ENCODE data around the gene MRPL33. TPM values are rescaled to one million over a fixed set of nuclear protein-coding genes. Genes with fewer than 3 reads are reported as not detected.
A peak's percentile ranks its signal among the peaks of the same experiment; 100 is the strongest.
"Not testable (repeated sequence)": the region's sequence is repeated elsewhere in the genome, so short reads cannot be mapped to it uniquely, and the experiment has no call there.

The MRPL33 gene
- polyA plus RNA-seq, 3 donors = 148 to 172 (median 153) TPM

DNA sequence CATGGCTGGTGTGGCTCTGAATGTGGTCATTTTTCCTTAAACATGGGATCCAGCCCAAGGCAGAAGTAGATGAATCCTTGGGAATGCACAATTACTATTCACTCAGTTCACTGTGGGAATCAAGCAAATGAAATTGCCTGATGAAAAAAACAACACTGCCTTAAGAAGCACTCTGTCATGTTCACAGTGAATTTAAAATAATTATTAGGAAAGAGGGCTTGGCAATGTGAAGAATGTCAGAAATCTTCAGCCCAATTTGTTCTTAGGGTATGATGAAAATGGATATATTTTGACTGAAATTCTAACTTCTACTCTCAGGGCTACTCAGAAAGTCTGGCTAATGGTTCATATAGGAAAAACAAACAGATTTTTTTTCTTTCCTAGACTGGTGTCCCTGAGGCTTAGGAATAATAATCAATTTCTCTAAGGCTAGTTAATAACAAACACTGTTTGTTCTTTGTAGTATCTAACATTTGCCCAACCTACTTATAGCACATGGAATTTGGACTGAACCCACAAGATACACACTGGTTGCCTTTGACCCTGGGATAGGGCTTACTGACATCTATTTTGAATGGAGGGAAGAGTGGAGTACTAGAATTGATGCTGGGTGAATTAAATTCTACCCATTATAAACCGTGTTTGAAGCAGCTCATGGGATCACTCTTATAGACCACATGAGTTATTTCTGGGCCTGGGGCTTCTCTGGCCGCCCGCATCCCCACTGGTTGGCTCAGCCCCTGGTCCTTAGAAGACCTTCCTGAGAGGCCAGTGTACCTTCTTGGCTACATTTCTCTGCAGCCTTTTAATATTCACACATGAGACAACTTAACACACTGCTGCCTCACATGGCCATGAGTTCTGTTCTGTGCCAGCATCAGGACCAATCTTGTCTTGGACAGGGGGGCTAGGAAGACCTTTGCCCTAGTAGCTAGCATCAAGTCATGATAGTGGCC lies 8.3 kb upstream of the MRPL33 start:
- DNase-seq (ENCODE audit: extremely low read depth in 1 of 11, low read depth in 9 of 11, low spot score in 4 of 11) = no peak

GRCh38 chr2:27763907-27764267 lies 7.6 kb upstream of the MRPL33 start:
- DNase-seq (ENCODE audit: extremely low read depth in 1 of 11, low read depth in 9 of 11, low spot score in 4 of 11) = no peak

DNA sequence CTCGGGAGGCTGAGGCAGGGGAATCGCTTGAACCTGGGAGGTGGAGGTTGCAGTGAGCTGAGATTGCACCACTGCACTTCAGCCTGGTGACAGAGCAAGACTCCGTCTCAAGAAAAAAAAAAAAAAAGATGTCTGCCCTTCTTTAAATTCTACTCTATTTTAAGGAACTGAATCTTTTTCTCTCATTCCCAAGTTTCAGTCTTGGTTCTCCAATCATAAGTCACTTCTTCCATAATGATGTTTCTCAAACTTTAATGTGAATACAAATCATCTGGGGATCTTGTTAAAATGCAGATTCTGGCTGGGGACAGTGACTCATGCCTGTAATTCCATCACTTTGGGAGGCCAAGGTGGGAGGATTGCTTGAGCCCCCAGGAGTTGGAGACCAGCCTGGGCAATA lies 7.0 kb upstream of the MRPL33 start:
- DNase-seq (ENCODE audit: extremely low read depth in 1 of 11, low read depth in 9 of 11, low spot score in 4 of 11) = not testable (repeated sequence)

- DNase-seq (ENCODE audit: extremely low read depth in 1 of 11, low read depth in 9 of 11, low spot score in 4 of 11) = peak in 9 of 11 donors; percentile 71 to 91 (median 83)
Measured at GRCh38 chr2:27765621-27766286, 5.8 kb upstream of the MRPL33 start.

GRCh38 chr2:27766287-27766661 lies 5.2 kb upstream of the MRPL33 start:
- no peak for DNase-seq (ENCODE audit: extremely low read depth in 1 of 11, low read depth in 9 of 11, low spot score in 4 of 11)

DNA sequence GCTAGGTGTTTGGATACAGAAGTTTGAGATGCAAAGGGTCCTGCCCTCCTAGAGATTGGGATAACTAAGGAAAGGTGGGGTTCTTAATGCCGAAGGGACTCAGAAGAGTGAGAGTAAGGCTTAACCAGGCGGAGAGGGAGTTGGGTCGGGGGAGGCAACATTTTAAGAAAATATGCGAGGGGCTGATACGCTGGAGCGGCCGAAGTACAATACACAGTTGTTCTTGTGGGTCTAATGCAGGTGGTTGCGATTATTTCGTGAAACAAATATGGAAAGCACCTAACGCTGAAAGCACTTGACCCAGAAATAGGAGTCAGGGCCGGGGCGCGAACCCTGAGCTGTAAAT lies 344 bp upstream of the MRPL33 start:
- no peak for DNase-seq (ENCODE audit: extremely low read depth in 1 of 11, low read depth in 9 of 11, low spot score in 4 of 11)

GRCh38 chr2:27772804-27773203 lies 1.3 kb downstream of the MRPL33 start:
- DNase-seq (ENCODE audit: extremely low read depth in 1 of 11, low read depth in 9 of 11, low spot score in 4 of 11) = no peak

DNA sequence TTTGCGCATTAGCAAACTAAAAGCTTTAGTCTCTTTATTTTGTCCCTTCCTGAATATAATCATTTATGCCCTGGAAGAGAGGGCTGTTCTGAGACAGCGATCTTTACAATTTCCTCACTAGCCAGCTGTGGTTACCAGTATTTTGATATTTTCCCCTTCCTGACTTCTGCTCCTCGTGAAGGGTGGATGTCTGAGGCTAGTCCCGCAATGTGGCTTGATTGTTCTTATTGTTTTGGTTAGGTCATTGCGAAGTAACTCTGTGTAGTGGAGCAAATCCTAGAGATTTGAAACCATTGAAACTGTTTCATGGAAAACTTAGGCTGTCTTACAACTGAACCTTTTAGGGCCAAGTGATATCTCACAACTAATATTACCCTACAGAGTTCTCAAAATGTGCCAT lies 2.4 kb downstream of the MRPL33 start:
- no peak for DNase-seq (ENCODE audit: extremely low read depth in 1 of 11, low read depth in 9 of 11, low spot score in 4 of 11)

DNA sequence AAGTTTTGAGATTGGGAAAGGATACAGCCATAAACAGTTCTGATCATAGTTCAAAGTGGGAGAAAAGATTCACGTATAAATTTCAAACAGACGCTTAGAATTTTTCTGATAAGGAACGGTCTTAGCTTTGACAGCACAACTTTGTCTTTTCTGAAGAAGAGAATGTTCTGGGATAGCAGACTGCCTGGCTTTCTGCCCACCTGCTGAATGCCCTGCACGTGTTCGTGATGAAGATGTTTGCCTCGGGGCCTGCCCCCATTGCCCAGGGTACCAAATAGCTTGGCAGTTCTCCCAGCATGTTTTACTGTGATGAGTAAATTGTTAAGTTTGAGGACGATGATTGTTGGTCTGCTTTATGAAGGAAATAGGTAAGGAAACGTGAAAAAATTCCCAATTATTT lies 4.6 kb downstream of the MRPL33 start:
- no peak for DNase-seq (ENCODE audit: extremely low read depth in 1 of 11, low read depth in 9 of 11, low spot score in 4 of 11)

GRCh38 chr2:27776696-27777095 lies 5.2 kb downstream of the MRPL33 start:
- DNase-seq (ENCODE audit: extremely low read depth in 1 of 11, low read depth in 9 of 11, low spot score in 4 of 11) = no peak

GRCh38 chr2:27779417-27780055 lies 8.0 kb downstream of the MRPL33 start:
- no peak for DNase-seq (ENCODE audit: extremely low read depth in 1 of 11, low read depth in 9 of 11, low spot score in 4 of 11)

DNA sequence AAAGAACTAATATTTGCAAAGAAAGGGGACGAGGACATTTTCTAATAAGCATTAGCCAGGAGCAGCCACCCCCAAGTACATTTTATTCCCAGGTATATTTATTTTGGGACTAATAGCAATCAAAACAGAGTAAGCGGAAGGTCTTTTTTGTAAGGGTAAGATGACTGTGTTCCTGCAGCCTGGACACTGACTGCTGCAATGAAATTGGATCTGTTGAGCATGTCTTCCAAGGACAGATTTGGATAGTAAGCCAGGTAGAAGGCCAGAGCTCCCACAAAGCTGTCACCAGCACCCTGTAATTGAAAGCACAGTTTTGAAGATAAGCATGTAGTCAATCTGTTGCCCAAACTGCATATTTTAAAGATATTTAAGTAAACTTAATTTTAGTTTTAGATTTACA lies 10.0 kb downstream of the MRPL33 start:
- DNase-seq (ENCODE audit: extremely low read depth in 1 of 11, low read depth in 9 of 11, low spot score in 4 of 11) = no peak

DNA sequence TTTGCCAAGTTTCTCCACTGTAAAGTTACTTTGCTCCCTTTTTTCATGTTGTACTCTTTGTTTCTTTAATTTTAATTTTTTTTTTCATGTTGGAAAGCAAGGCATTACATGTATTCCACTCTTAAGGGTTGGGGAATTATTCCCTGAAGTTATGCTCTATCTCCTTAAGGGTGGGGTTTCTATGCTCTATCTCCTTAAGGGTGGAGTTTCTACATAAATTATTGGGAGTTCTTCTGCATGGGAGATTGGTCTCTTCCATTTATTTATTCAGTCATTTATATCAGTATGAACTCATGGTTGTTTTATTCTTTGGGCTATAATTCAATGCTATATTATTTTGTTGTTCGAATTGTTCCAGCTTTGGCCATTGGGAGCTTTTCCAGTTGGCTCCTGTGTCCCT lies 11.2 kb downstream of the MRPL33 start:
- DNase-seq (ENCODE audit: extremely low read depth in 1 of 11, low read depth in 9 of 11, low spot score in 4 of 11) = no peak

- no peak for DNase-seq (ENCODE audit: extremely low read depth in 1 of 11, low read depth in 9 of 11, low spot score in 4 of 11)
Measured at GRCh38 chr2:27790796-27791195, 19.3 kb downstream of the MRPL33 start.

- DNase-seq (ENCODE audit: extremely low read depth in 1 of 11, low read depth in 9 of 11, low spot score in 4 of 11) = no peak
Measured at GRCh38 chr2:27792759-27793158, 21.2 kb downstream of the MRPL33 start.

GRCh38 chr2:27795093-27795834 lies 23.7 kb downstream of the MRPL33 start:
- DNase-seq (ENCODE audit: extremely low read depth in 1 of 11, low read depth in 9 of 11, low spot score in 4 of 11) = no peak

GRCh38 chr2:27795868-27796277 lies 24.4 kb downstream of the MRPL33 start:
- no peak for DNase-seq (ENCODE audit: extremely low read depth in 1 of 11, low read depth in 9 of 11, low spot score in 4 of 11)

GRCh38 chr2:27796791-27797765 lies 25.6 kb downstream of the MRPL33 start:
- no peak for DNase-seq (ENCODE audit: extremely low read depth in 1 of 11, low read depth in 9 of 11, low spot score in 4 of 11)
